ENCODE results near the gene RHBDD3. TPM values are rescaled to one million over a fixed set of nuclear protein-coding genes. Genes with fewer than 3 reads are reported as not detected.

The RHBDD3 gene
- total and polyA plus RNA-seq, 2 of the 8 experiments (the other 6 are each of a cell fraction or from before 2014, with no cell fraction given): 72.1 to 117 TPM

GRCh38 chr22:29302681-29303465, 35.1 kb upstream of the RHBDD3 start:
- H2AK5ac ChIP-seq (ENCODE audit: low read depth, low read length): peak overlapping the region; percentile 75; the same call in 1 of the 2 replicates
- peaks cover 0 to 6% (median 0%) of the 10 kb centered on the region in 4 experiments; a peak in 2 of 7 replicates for H3K27me3 ChIP-seq (replicated peaks in 1 of 4; ENCODE audit: control insufficient read depth in 3 of 4, extremely low read depth in 1 of 4, insufficient read depth in 3 of 4, low read length in 3 of 4)
- peaks cover 6% of the 10 kb centered on the region; the same call in 1 of the 2 replicates for H3K23me2 ChIP-seq (ENCODE audit: low read depth, low read length)
- no peaks in the 10 kb centered on the region for H3K79me2 ChIP-seq (ENCODE audit: control insufficient read depth in 1 of 2, insufficient read depth in 2 of 2, low read length in 2 of 2)
- no peak overlapping the region for H3K27ac ChIP-seq (ENCODE audit: low read depth, low read length)
- no peak for FAIRE-seq
- H3K56ac ChIP-seq (replicated peaks; ENCODE audit: insufficient read length, low read depth, low read length): no peak overlapping the region
- H2BK15ac ChIP-seq (ENCODE audit: low read length): 0 out of 2 replicates have a peak overlapping the region, but pooled peaks have one; percentile 46
- H3K4ac ChIP-seq (replicated peaks; ENCODE audit: insufficient read length, low read depth, low read length): no peak overlapping the region
- ChIA-PET POLR2A (ENCODE audit: partially characterized antibody) (interaction anchor here (0.7 to 9.1 kb wide), 12 partner anchors 10 to 251 kb away, joined by 3 to 147 read pairs (median 8); partner anchors contain the start of genes EWSR1, RHBDD3 and THOC5), CTCF (ENCODE audit: partially characterized antibody) (interaction anchor here (0.6 to 4.8 kb wide), 8 partner anchors 8 to 56 kb away, joined by 3 to 41 read pairs (median 5); no protein-coding TSS in a partner anchor)
- no peak overlapping the region for H2BK20ac ChIP-seq (ENCODE audit: low read length)
- no peaks in the 10 kb centered on the region for H3K79me1 ChIP-seq (ENCODE audit: low read depth, low read length)
- H4K91ac ChIP-seq (replicated peaks; ENCODE audit: insufficient read length, low read length): no peak overlapping the region
- no peaks in the 10 kb centered on the region for H3K9me3 ChIP-seq (ENCODE audit: insufficient read depth in 2 of 2, low read depth in 1 of 2, low read length in 1 of 2)
- no peak overlapping the region for H3K23ac ChIP-seq (ENCODE audit: insufficient read length)
- no peak overlapping the region for H4K8ac ChIP-seq (ENCODE audit: extremely low read depth, insufficient read depth, low read length)
- H2AFZ ChIP-seq (ENCODE audit: low read length): no peak overlapping the region
- 0 out of 2 replicates have a peak overlapping the region, but pooled peaks have one; percentile 3 for H2BK12ac ChIP-seq (ENCODE audit: low read depth, low read length)
- no peak overlapping the region for H3K4me2 ChIP-seq (ENCODE audit: insufficient read depth in 1 of 2, low read depth in 2 of 2, low read length in 2 of 2)
- no peak overlapping the region for H2BK5ac ChIP-seq (ENCODE audit: low read depth, low read length)
- WGBS, 2 experiments (ENCODE audit: extremely low coverage in 1 of 2, insufficient coverage in 1 of 2, insufficient read length in 1 of 2, insufficient replicate concordance in 2 of 2, low coverage in 1 of 2, low lambda C conversion rate in 2 of 2, missing lambda C conversion rate in 1 of 2): 84% methylated on average over 13 of the region's 13 CpGs; no CpG with 5 or more reads in 1 of the 2 experiments
- no peak overlapping the region for H3K9ac ChIP-seq (replicated peaks in 1 of 4; ENCODE audit: extremely low read depth in 1 of 4, low read depth in 3 of 4, low read length in 3 of 4)
- H3K14ac ChIP-seq (ENCODE audit: insufficient read length): no peak overlapping the region
- peak in 1 of 2 experiments; percentile 54 for DNase-seq (ENCODE audit: low read depth in 1 of 2, low spot score in 2 of 2)
- H3K18ac ChIP-seq (ENCODE audit: extremely low read depth, low read length): no peak overlapping the region; the same call in 1 of the 2 replicates
- H3K4me1 ChIP-seq (replicated peaks in 1 of 4; ENCODE audit: control insufficient read depth in 3 of 4, insufficient read depth in 4 of 4, low read length in 3 of 4): peaks cover 0 to 7% (median 5%) of the 10 kb centered on the region in 4 experiments; a peak in 5 of 7 replicates
- no peak overlapping the region for H2BK120ac ChIP-seq (replicated peaks; ENCODE audit: low read depth, low read length)
- no peak overlapping the region for H3K4me3 ChIP-seq (ENCODE audit: extremely low read depth in 1 of 4, insufficient read depth in 2 of 4, low read depth in 3 of 4, low read length in 4 of 4)
- peaks cover 5 to 12% of the 10 kb centered on the region in 2 experiments for H4K20me1 ChIP-seq (replicated peaks in 1 of 2; ENCODE audit: control insufficient read depth in 1 of 2, insufficient read depth in 2 of 2, low read length in 2 of 2)
- peaks cover 18 to 31% (median 20%) of the 10 kb centered on the region in 4 experiments for H3K36me3 ChIP-seq (ENCODE audit: control insufficient read depth in 2 of 4, insufficient read depth in 4 of 4, low read length in 3 of 4)
- no peak overlapping the region for H4K5ac ChIP-seq (ENCODE audit: insufficient read length, low read depth, low read length)
- TF ChIP-seq POLR2AphosphoS5 (IDR thresholded peaks at IDR 0.05; ENCODE audit: low read depth, low read length): no peak
- no peak for TF ChIP-seq CBX5 (IDR thresholded peaks at IDR 0.05; ENCODE audit: low read depth, low read length)
- TF ChIP-seq RAD21 (IDR thresholded peaks at IDR 0.05 in 1 of 2, conservative IDR thresholded peaks at IDR 0.05 in 1 of 2; ENCODE audit: low read depth in 2 of 2, low read length in 2 of 2): no peak
- no peak for TF ChIP-seq SRF (IDR thresholded peaks at IDR 0.05; ENCODE audit: low read depth, low read length)
- TF ChIP-seq BACH1 (IDR thresholded peaks at IDR 0.05; ENCODE audit: low read length): no peak
- no peak for TF ChIP-seq PHF8 (conservative IDR thresholded peaks at IDR 0.05; ENCODE audit: low read depth, low read length)
- TF ChIP-seq CTBP2 (IDR thresholded peaks at IDR 0.05; ENCODE audit: borderline replicate concordance, insufficient read depth, insufficient read length, low read length): no peak
- no peak for TF ChIP-seq CREB1 (IDR thresholded peaks at IDR 0.05)
- TF ChIP-seq ZNF274 (IDR thresholded peaks at IDR 0.05; ENCODE audit: borderline replicate concordance, extremely low read depth, low read length): no peak
- no peak for TF ChIP-seq TAF1 (IDR thresholded peaks at IDR 0.05; ENCODE audit: low read depth, low read length)
- no peak for TF ChIP-seq HDAC6 (IDR thresholded peaks at IDR 0.05; ENCODE audit: low read depth, low read length)
- no peak for TF ChIP-seq EZH2 (IDR thresholded peaks at IDR 0.05; ENCODE audit: low read depth, low read length, severe bottlenecking)
